GM13977 (cell line): ENCODE measurements around the gene CCDC57.

Source experiments
- DNase-seq: peaks from one replicate; pipeline ENCODE4 v3.0.0; 2012; ENCODE audit warnings: low spot score
- CTCF ChIP-seq: IDR thresholded peaks from 2 replicates; pipeline ENCODE4 v1.5.1; 2012; ENCODE audit warnings: mild to moderate bottlenecking, control low read depth; ENCODE audit not compliant: insufficient read depth; ENCODE audit errors: extremely low read depth, missing control alignments
- in situ Hi-C: fragments of 300-500 bp; cut with MboI; formaldehyde crosslinking; loops from one replicate; pipeline ENCODE4 v1.12.0; 2022; ENCODE audit warnings: low sequenced_read_pairs, low pct_unique_long_range_greater_than_20kb, mixed read lengths, inconsistent platforms; ENCODE audit not compliant: unreplicated experiment

Gene CCDC57

GRCh38 chr17:82205720-82206508 lies 6.7 kb downstream of the CCDC57 start:
- TF ChIP-seq CTCF: peak; percentile 86
- peak; percentile 86 for DNase-seq
- in situ Hi-C loops: no loop called here

GRCh38 chr17:82204831-82205719 lies 7.6 kb downstream of the CCDC57 start:
- in situ Hi-C loops: no loop called here
- TF ChIP-seq CTCF: no peak

GRCh38 chr17:82203920-82204319 lies 8.7 kb downstream of the CCDC57 start:
- DNase-seq: no peak
- in situ Hi-C loops: no loop called here
- no peak for TF ChIP-seq CTCF

More at GRCh38 chr17:82204831-82205719, 7.6 kb downstream of the CCDC57 start:
- DNase-seq: no peak

- in situ Hi-C loops: no loop called here
- TF ChIP-seq CTCF: no peak
Measured at GRCh38 chr17:82202981-82203380, 9.7 kb downstream of the CCDC57 start.

GRCh38 chr17:82201498-82201910 lies 11.1 kb downstream of the CCDC57 start:
- TF ChIP-seq CTCF: no peak
- in situ Hi-C loops: no loop called here
- DNase-seq: no peak

More at GRCh38 chr17:82202981-82203380, 9.7 kb downstream of the CCDC57 start:
- DNase-seq: no peak

- no peak for DNase-seq
- in situ Hi-C loops: no loop called here
- no peak for TF ChIP-seq CTCF
Measured at GRCh38 chr17:82200743-82201497, 11.7 kb downstream of the CCDC57 start.
